HT1080 (cell line): ENCODE data around the gene LHFPL3. TPM values are rescaled to one million over a fixed set of nuclear protein-coding genes. Genes with fewer than 3 reads are reported as not detected.
"Not testable (repeated sequence)": the region's sequence is repeated elsewhere in the genome, so short reads cannot be mapped to it uniquely, and the experiment has no call there.

Source experiments
- DNase-seq: peaks from one replicate; pipeline ENCODE4 v3.0.0-alpha.2; 2015; ENCODE audit warnings: low read depth
- total RNA-seq: library from RNA; depleted of rRNA; stranded (reverse); fragments of >200 nt; shearing (Covaris generic); gene quantifications from 2 replicates; pipeline ENCODE4 v1.2.3, GENCODE V29; 2014

The LHFPL3 gene
- total RNA-seq, 1 experiment from 2014 or later = not detected

DNA sequence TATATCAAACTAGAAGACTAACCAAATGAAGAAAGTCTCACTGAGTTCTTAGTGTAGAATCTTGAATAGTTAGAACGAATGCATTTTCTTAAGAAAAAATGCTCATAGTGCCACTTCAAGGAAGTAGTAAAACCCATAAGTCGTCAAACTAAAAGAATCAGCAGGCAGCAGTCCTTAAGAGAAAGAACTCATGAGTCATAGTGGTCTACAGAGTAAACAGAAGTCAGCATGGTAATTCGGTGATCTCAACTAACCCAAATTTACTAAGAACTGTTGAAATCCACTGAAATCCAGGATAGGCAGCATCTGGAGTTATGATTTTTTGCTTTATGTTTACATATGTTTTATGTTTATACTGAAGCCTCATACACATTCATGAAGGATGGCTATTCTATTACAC is 256.2 kb downstream of the LHFPL3 start:
- DNase-seq = peak; percentile 58

DNA sequence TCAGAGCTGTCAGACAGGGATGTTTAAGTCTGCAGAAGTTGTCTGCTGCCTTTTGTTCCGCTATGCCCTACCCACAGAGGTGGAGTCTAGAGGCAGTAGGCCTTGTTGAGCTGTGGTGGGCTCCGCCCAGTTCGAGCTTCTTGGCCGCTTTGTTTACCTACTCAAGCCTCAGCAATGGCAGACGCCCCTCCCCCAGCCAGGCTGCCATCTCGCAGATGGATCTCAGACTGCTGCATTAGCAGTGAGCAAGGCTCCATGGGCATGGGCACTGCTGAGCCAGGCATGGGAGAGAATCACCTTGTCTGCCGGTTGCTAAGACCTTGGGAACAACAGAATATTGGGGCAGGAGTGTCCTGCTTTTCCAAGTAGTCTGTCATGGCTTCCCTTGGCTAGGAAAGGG is 267.2 kb downstream of the LHFPL3 start:
- DNase-seq = not testable (repeated sequence)

DNA sequence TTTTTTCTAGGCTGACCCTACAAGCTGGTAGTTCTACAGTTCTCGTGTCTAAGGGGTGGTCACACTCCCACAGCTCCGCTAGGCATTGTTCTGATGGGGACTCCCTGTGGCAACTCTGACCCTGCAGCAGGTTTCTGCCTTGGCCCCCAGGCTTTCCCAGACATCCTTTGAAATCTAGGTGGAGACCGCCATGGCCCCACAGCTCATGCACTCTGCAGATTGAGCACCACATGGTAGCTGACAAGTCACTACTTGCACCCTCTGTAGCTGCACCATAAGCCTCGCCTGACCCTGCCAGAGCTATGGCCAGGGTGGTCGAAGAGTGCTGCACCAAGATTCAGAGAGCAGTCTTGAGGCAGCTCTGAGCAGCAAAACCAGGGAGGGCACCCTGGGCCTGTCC is 275.6 kb downstream of the LHFPL3 start:
- DNase-seq = no peak

DNA sequence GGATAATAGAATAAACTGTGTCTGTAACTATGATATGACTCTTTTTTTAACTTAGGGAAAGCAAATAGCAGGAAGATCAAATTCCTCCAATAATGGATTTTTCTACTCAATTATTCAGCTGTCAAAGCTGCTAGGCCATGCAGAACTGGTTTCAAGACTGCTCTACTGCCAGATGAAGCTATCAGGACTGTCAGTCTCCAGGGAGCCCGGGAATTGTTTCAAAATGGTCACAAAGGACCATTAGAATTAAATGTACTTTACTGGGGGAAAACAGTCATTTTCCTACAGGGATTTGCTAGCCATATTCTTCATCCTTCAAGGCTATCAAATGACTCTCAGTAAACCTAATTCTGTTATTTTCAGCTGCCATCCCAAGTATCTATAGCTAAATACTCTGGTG is 276.3 kb downstream of the LHFPL3 start:
- DNase-seq = no peak

DNA sequence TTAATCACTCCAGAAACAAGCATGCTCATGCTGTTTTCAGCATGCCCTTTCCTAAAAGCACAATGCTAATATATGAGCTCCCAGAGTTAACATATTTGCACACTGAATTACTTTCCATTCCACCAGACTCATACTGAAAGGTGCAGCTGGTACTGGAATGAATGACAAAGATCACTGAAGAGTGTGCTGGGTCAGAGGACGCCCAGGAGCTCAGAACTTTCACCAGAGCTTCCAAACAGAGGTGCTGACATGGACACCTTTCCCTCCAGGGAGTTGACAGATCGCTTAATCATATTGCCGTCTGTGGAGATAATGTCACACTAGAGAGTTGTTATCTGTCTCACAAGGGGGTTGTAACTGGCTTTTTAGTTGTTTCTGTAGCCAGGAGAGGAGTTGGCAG is 292.9 kb downstream of the LHFPL3 start:
- no peak for DNase-seq

DNA sequence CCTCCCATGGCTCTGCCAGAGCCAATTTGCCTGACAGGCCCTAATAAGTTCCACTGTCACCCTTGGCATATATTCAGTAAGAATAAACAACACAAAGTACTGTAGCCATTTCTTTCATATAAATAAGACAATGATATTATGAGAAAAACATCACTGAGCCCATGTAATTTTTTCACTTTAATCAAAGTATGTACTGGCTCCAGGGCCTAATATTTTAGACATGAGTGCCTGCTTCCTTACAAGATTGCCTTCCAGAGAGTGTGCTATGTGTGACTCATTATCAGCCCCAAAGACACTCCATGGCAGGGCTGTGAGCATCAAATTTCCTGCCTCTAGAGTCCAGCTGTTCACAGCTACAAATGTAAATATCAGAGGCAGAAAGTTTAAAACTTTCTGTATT is 297.6 kb downstream of the LHFPL3 start:
- no peak for DNase-seq

DNA sequence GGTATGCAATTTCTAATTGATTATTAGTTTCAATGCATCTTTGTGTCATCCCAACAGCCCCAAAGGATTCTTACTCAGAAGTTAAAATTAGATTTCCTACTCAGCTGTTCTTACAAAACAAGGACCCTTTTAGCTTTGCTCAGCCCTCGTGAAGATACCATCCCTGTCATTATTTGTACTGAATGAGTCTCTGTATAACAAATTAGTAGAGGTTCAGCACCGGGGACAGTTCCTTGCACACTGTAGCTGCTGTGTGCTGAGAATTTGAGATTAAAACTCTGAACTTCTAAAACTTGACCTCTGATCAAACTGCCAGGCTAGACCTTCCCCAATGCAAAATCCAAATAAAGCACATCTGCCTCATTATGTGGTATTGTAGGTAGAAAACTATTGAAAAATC is 299.1 kb downstream of the LHFPL3 start:
- peak; percentile 2 for DNase-seq

DNA sequence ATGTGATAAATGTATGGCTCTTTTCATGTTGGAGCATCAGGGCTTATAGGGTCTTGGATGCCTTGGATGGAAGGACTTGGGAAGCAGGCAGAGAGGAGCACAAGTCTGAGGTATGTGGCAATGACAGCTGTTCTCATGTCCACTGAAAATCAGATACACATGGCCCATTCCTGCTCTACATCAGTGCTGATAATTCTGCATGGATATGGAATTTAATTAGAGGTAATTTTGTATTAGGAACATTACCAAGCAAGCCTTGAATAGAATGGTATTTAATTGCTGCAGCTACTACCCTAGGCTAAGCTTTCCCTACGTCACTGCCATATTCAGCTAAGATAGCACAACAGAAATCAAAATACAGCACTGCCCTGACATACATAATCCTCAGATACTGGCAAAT is 299.6 kb downstream of the LHFPL3 start:
- no peak for DNase-seq

DNA sequence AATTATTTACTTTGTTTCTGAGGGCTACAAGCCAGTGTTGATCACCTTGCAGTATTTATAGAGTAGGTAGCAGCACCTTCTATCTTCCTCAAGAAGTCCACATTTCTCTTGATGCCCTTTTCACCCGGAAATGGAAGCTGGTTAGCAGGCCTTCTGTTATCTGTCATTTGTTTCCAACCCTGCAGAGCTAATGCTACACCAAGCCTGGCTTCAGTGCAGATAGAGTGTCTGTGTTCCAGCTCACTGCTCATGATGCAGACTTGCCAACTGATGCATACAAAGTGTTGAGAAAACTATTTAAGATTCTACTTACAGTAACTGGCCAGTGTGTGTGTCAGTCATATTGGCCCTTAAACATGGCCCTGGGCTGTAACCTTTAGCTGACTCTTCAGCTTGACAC is 301.0 kb downstream of the LHFPL3 start:
- no peak for DNase-seq

DNA sequence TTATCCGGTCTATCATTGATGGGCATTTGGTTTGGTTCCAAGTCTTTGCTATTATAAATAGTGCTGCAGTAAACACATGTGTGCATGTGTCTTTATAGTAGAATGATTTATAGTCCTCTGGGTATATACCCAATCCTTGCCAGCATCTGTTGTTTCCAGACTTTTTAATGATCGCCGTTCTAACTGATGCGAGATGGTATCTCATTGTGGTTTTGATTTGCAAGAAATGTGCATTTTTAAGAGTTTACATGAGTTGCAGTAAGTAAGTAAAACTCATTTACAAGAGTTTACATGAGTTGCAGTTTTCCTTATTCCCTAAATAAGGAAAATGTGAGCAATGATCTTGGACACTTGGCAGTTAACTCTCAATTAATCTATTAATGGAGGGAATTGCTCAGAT is 312.1 kb downstream of the LHFPL3 start:
- DNase-seq = no peak

DNA sequence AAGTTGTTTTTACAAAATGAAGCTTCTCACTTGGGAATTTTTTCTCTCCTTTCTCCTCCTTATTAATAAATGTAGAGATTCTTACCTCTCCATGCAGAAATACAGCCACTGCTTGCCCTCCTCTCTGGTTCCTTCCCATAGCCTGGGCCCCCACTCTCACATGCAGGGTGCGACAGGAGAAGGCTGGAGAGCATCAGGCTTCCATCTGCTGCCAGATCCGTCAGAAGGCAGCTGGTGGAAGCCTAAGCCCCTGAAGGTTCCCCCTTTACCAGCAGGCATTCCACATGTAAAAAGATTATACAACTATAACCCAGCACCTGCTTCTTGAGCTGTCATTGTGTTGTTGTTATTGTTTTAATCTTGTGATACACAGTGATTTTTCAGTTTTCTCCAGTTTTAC is 314.2 kb downstream of the LHFPL3 start:
- DNase-seq = no peak

DNA sequence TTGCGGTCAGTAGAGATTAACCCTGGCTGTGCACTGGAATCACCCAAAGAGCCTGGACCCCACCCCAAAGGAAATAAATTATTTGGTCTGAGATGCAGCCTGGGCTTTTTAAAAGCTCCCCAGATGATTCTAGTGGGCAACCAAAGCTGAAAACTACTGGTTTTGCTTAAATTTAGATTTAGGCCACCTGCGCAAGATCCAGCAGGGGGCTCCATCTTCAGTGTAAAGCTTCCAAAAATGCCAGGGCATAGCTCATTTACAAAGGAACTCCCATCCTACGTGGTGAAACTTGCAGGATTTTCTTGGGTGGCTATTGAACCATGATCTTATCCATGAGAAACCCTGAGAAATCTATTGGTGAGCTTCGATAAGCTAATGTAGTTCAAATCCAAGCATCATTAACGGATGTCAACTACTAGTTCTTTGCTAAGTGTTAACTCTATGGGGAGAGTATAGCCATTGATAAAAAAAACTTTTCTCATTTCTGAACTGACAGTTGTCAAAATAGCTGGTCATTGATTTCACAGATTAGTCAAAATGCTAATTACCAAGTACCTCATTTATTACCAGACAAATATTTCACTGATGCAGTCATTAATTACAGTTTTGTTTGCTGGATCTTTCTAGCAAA is 315.3 kb downstream of the LHFPL3 start:
- DNase-seq = peak; percentile 24

DNA sequence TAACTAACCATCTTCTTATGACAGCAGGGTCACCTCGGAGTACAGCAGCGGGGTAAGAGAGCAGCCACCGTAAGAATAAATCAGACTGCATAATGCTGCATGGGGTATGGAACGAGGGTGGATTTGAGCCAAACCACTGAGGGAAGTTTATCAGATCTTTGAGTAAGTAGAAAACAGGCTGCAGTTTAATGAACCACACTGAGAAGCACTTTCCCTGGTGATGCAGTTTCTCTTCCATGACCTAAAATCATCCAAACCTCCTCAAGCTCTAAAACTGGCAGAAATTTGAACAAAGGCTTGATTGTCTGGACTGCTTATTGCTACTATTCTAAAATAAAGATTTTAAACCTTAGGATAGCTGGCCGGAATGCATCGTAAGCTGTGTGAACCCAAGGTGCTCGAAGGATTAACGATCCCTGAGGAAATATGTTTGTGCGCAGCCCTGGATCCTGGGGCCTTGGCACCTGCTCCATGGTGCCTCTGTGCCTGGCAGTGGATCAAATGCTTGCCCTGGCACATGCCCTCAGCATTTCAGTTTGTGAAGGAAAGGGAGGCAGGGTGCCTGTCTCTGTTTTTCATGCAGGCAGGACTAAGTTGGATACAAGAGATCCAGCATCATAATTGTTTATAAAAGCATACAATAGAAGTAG is 322.7 kb downstream of the LHFPL3 start:
- DNase-seq = no peak

DNA sequence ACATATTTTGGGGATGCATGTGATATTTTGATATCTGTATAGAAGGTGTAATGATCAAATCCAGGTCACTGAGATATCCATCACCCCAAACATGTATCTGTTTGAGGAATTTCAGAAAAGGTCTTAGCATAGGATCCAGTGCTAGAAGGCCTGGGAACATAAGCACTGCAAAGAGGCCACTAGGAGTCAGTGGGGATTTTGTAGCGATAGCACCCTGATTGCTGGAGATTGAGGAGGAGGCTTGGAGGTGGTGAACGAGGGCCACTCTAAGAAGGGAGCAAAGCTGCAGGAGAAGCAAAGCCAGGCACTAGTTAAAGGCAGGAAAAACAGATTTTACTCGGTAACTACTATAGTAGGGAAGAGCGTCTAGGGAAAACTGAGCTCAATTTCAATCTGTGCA is 324.0 kb downstream of the LHFPL3 start:
- no peak for DNase-seq

DNA sequence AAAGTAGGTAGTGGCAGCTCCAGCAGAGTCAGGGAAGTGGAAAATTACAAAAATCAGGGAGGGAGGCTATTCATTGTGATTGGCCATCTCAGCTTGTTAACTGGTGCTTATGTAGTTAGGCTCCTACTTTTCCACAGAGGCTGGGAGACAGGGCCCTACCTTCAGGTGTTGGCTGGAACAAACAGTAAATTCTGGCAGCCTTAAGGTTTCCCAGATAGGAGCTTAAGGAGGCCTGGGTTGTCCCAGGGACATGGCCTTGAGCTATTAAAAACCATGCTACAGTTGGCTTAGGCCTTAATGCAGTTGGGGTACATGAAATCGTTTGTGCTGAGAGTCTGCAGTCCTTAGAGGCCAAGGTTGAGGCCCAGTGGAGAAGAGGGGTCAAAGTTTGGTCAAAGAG is 324.5 kb downstream of the LHFPL3 start:
- DNase-seq = no peak

DNA sequence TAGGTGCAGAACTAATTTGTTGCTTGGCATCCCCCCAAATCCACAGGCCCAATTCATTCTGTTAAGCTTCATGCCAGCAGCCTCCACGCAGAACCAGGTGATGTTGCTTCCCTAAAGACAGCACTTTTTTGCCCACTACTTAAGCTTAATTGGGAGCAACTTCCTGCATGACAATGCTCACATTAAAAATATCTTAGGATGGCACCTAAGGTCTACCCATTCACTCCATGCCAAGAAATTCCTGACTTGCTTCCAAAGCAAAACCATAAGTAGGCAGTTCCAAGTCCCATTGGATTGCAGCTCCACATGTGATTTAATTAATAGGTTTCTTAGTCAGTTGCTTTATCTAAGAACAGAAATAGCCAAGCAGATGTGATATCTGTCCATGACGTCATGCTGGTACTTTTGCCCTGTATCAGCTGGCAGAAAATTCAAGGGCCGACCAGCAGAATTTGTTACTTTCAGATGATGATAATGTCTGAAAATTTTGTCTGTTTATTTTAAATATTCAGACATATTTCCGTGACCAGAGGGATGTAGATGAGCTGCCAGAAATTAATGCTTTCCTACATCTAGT is 325.5 kb downstream of the LHFPL3 start:
- DNase-seq = no peak

DNA sequence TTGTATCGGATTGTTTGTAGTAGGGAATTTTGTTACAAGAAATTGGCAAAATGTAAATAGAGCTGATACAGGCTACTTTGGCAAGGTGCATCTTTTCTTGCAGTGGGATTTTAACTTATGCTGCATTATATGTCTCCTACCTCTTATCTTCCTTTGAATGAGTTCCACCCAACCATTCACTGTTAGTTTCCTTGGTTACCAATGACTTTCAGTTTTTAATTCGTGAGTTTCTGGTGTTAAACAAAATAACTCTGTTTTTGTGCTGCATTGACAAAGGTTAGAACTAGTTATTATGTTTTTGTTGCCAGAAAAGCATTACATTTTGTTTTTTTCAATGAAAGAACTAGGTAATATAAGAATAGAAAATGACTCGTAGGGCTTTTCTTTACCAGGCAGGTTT is 327.2 kb downstream of the LHFPL3 start:
- DNase-seq = no peak

DNA sequence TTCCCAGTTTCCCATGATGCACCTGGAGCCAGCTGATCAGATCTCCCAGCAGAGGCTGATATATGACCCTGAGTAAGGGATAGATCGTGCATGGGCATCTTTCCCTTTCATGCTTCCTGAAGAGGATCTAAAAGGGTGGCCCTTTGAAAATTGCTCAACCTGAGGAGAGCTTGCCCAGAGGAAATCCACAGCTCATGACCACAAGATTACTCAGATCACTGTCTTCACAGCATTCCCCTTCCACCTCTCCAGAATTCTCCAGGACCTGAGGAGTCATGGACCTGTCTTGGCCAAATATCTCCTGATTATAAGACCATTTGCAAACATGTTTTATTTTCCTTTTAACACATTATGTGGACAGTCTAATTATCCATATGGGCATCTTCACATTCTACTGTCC is 328.1 kb downstream of the LHFPL3 start:
- DNase-seq = peak; percentile 27

DNA sequence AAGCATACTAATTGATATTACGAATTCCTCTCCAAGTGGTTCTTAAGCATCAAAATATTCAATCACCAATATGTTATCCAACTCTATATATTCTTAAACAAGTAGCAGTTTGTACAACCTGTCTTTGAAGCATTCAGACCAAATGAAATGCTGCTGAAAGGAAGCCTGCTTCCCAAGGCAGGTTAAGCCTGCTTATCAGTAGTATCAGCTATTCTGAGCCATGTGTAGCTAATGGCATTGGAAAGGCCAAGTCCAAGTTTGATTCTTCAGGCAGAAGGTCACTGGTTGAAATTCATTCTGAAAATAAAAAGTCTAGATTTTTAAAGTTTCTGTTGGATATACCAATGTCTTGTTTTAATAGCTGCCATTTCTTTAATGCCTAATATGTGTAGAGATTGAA is 328.7 kb downstream of the LHFPL3 start:
- DNase-seq = no peak

DNA sequence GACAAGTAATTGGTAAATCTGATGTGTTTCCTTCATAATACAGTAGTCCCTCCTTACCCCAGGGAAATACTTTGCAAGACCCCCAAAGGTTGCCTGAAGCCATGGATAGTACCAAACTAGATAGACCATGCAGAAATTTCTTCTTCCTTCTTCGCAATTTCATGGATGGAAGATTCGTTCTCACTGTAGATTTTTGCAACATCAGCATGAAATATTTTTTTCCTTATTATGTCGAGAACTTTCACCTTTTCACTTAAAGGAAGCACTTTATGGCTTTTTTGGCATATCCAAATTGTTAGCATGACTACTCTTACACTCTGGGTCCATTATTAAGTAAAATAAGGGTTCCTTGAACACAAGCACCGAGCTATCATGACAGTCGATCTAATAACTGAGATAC is 333.2 kb downstream of the LHFPL3 start:
- no peak for DNase-seq

DNA sequence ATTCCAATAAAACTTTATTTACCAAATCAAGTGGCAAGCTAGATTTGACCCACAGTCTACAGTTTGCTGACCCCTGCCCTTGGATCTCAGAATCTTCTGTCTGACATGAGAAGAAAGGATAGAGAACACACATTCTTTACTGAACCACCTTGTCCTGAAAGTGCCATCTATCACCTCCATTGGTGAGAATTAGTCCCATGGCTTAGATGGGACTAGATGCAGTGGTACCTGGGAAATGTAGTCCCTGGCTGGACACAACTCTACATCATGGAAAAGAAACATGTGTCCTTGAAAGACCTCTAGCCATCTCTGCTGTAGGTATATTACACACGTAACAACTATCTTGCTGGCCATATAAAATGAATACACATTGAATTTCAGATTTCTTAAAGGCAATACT is 336.2 kb downstream of the LHFPL3 start:
- DNase-seq = no peak

DNA sequence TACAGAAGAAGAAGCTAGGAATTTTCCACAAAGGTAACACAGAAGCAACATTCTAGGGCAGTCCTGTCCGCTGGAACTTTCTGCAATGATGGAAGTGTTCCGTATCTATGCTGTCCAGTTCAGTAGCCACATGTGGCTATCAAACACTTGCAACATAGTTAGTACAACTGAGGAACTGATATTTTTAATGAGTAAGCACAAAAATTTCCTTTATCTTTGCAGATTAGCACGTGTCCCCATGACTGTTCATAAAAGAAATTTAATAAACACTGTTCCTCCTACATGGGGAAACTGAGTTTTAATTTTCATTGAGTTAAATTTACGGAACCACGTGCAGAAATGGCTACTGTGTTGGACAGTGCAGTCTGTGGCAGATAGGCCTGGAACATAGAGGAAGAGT is 349.2 kb downstream of the LHFPL3 start:
- DNase-seq = no peak

DNA sequence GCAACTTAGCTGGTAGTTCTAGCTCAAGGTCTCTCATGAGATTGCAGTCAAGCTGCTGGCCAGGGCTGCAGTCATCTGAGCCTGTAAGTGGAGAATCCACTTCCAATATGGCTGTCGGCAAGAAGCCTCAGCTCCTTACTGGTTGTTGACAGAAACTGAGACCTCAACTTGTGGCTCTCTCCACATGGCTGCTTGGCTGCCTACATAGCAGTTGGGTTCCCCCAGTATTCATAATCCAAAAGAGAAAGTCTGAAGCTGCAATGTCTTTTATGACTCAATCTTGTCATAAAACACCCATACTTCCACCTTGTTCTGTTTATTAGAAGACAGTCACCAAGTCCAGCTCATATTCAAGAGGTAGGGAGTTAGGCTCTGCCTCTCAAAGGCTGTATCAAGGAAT is 350.7 kb downstream of the LHFPL3 start:
- no peak for DNase-seq
